Activated T-helper 1 cell treated with anti-CD3 and anti-CD28 coated beads, Interleukin-12 subunit alpha, Interleukin-12 subunit beta, Interleukin-2, Interleukin-4 antibody, amounts not matched to agents 30 ng/mL and 10 ng/mL and 1 ng/mL, durations not matched to agents 14 hours and 24 hours and 36 hours (primary cell): ENCODE results near the gene DBP. TPM values are rescaled to one million over a fixed set of nuclear protein-coding genes. Genes with fewer than 3 reads are reported as not detected.

Experiments used
- DNase-seq: peaks from one replicate; pipeline ENCODE4 v3.0.0; 2021; ENCODE audit warnings: low spot score
- H3K27ac Mint-ChIP-seq: one replicate; pipeline ENCODE4 v1.8.0; 2021; ENCODE audit warnings: mild to moderate bottlenecking, mixed read lengths
- H3K27me3 Mint-ChIP-seq: one replicate; pipeline ENCODE4 v1.8.0; 2022; ENCODE audit warnings: mild to moderate bottlenecking, moderate library complexity, mixed read lengths; ENCODE audit not compliant: insufficient read depth
- H3K36me3 Mint-ChIP-seq: one replicate; pipeline ENCODE4 v1.8.0; 2021; ENCODE audit warnings: low read depth, mixed read lengths
- H3K4me1 Mint-ChIP-seq: one replicate; pipeline ENCODE4 v1.8.0; 2021; ENCODE audit warnings: low read depth, mixed read lengths
- H3K4me3 Mint-ChIP-seq: one replicate; pipeline ENCODE4 v1.8.0; 2021; ENCODE audit warnings: mild to moderate bottlenecking, moderate library complexity, mixed read lengths
- H3K9me3 Mint-ChIP-seq: one replicate; pipeline ENCODE4 v1.8.0; 2021; ENCODE audit warnings: mixed read lengths
- intact Hi-C: fragments of 100-400 bp; cut with micrococcal nuclease; formaldehyde crosslinking; loops from one replicate; pipeline ENCODE4 v1.15.1; 2024
- total RNA-seq: library from RNA; stranded (reverse); gene quantifications from 2 replicates; pipeline ENCODE4 v1.2.3, GENCODE V29; 2022

DBP gene
- total RNA-seq, 1 donor from 2014 or later = 9.1 TPM

DNA sequence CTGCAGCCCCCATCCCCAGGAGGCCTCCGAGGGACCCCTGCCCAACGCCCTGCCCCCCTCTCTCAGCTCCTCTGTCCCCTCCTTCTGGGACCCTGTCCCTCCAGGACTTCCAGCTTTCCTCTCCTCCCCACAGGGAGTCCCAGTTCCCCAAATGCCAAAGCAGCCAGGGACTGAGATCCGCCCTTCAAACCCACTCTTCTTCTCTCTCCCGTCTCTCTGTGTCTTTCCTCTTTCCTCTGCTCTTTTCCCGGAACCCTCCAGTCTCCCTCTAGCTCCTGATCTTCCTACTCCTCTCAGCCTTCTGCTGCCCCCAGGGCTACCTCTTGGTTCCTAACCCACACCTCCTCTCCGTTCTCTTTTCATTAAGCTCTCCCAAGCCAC is 8.4 kb upstream of the DBP start:
- Mint-ChIP-seq H3K9me3 (no peaks in the 10 kb centered on the region), H3K27ac (peak overlapping the region; percentile 88), H3K4me3 (peak overlapping the region; percentile 87), H3K36me3 (no peaks in the 10 kb centered on the region), H3K4me1 (peaks cover 22% of the 10 kb centered on the region), H3K27me3 (peaks cover 6% of the 10 kb centered on the region)
- intact Hi-C loops = loop anchor here (1.0 to 5.0 kb wide), 4 partner anchors 75 to 322 kb away; partner anchors contain the start of gene FTL
- DNase-seq = no peak

DNA sequence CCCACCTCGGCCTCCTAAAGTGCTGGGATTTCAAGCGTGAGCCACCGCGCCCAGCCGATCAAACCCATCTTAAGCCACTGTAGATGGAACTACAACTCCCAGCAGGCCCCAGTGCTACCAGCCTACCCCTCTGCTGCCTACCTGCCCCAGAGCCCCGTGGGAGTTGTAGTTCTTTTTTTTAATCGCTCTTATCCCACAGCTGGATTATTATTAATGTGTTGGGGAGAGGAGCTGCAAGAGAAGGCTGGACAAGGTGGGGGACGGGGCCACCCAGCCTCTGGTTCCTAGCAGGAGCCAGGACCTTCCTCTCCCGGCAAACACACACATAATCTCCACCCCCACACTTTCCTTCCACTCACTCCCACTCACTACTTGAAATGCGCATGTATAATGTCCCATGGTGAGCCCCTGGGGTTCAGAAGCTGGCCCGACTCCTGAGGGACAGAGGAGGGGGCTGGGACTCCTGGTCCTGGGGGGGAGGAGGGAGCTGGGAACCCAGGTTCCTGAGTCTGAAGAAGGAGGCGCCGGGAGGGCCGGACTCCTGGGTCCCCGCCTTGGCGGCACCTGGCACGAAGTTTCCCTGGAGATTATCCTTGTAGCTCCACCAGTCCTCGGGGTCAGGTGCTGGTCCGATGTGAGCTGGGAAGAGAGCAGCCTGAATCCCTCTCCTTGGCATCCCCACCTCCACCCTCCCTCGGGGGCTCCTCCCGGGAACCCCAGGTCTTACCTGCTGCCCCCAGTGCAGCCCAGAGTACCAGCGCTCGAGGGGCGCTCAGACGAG is 7.8 kb upstream of the DBP start:
- Mint-ChIP-seq H3K9me3 (no peaks in the 10 kb centered on the region), H3K27ac (peak overlapping the region; percentile 18), H3K4me1 (peaks cover 22% of the 10 kb centered on the region), H3K27me3 (peaks cover 6% of the 10 kb centered on the region), H3K4me3 (peak overlapping the region; percentile 87), H3K36me3 (no peaks in the 10 kb centered on the region)
- intact Hi-C loops = loop anchor here (1.0 to 5.0 kb wide), 4 partner anchors 76 to 322 kb away; partner anchors contain the start of gene FTL
- DNase-seq = peak; percentile 61

GRCh38 chr19:48644355-48644754 is 7.2 kb upstream of the DBP start:
- Mint-ChIP-seq H3K27ac (no peak overlapping the region), H3K4me3 (peak overlapping the region; percentile 87), H3K4me1 (peaks cover 22% of the 10 kb centered on the region), H3K9me3 (no peaks in the 10 kb centered on the region), H3K27me3 (peaks cover 6% of the 10 kb centered on the region), H3K36me3 (no peaks in the 10 kb centered on the region)
- no peak for DNase-seq
- intact Hi-C loops = loop anchor here (2.0 kb wide), 2 partner anchors 76 to 198 kb away; no protein-coding TSS in a partner anchor

GRCh38 chr19:48642862-48643261 is 5.7 kb upstream of the DBP start:
- Mint-ChIP-seq H3K36me3 (no peaks in the 10 kb centered on the region), H3K27me3 (peaks cover 6% of the 10 kb centered on the region), H3K27ac (no peak overlapping the region), H3K4me3 (no peak overlapping the region), H3K4me1 (peaks cover 29% of the 10 kb centered on the region), H3K9me3 (no peaks in the 10 kb centered on the region)
- intact Hi-C loops = no loop called here
- DNase-seq = no peak

DNA sequence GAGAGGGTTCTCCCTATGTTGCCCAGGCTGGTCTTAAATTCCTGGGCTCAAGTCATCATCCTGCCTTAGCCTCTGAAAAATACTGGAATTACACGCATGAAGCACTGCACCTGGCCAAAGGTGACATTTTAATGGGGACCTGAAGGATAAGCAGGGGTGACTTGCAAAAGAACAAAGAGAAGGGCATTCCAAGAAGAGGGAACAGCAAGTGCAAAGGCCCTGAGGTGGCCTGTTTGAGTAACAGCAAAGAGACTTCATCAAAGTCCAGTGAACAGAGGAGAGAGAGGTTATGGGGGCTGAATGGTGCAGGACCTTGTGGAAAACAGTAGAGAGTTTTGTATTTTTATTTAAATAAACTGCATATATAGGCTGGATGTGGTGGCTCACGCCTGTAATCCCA is 4.7 kb upstream of the DBP start:
- Mint-ChIP-seq H3K9me3 (no peaks in the 10 kb centered on the region), H3K27ac (no peak overlapping the region), H3K27me3 (peaks cover 6% of the 10 kb centered on the region), H3K4me3 (no peak overlapping the region), H3K4me1 (peaks cover 29% of the 10 kb centered on the region), H3K36me3 (no peaks in the 10 kb centered on the region)
- no peak for DNase-seq
- intact Hi-C loops = no loop called here

- no peaks in the 10 kb centered on the region for H3K9me3 Mint-ChIP-seq
- peaks cover 6% of the 10 kb centered on the region for H3K27me3 Mint-ChIP-seq
- no peak for DNase-seq
- H3K4me1 Mint-ChIP-seq = peaks cover 23% of the 10 kb centered on the region
- H3K27ac Mint-ChIP-seq = no peak overlapping the region
- H3K36me3 Mint-ChIP-seq = no peaks in the 10 kb centered on the region
- intact Hi-C loops = loop anchor here (5.0 to 10.0 kb wide), 2 partner anchors 317 to 475 kb away; partner anchors contain the start of genes C19orf73, LIN7B and PPFIA3
- peak overlapping the region; percentile 24 for H3K4me3 Mint-ChIP-seq
Observed at GRCh38 chr19:48639483-48640375, 2.5 kb upstream of the DBP start.

DNA sequence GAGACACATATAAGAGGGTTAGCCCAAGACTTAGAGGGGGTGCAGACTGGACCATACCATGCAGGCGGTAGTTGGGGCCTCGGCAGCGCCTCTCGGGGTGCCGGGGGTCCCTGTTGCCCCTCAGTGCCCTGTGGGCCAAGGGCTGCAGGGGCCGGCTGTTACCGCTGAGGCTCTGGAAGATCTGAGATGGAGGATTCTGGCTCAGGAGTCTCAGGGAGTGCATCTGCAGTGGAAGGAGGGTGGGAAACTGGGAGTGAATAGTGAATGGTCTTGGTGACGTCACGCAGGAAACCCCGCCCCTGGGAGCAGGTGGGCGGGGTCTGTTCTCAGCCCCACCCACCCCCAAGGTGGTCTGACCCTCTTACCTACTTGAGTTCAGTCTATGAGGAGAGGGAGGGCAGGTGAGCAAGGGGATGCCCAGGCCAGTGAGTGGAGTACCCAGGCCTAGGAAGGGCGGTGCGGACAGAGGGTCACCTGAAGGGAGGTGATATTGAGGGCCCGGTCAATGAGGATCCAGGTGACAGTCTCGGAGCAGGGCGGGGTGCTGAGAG is 1.7 kb upstream of the DBP start:
- Mint-ChIP-seq H3K27ac (peak overlapping the region; percentile 100), H3K4me3 (peak overlapping the region; percentile 89)
- no peak for DNase-seq

DNA sequence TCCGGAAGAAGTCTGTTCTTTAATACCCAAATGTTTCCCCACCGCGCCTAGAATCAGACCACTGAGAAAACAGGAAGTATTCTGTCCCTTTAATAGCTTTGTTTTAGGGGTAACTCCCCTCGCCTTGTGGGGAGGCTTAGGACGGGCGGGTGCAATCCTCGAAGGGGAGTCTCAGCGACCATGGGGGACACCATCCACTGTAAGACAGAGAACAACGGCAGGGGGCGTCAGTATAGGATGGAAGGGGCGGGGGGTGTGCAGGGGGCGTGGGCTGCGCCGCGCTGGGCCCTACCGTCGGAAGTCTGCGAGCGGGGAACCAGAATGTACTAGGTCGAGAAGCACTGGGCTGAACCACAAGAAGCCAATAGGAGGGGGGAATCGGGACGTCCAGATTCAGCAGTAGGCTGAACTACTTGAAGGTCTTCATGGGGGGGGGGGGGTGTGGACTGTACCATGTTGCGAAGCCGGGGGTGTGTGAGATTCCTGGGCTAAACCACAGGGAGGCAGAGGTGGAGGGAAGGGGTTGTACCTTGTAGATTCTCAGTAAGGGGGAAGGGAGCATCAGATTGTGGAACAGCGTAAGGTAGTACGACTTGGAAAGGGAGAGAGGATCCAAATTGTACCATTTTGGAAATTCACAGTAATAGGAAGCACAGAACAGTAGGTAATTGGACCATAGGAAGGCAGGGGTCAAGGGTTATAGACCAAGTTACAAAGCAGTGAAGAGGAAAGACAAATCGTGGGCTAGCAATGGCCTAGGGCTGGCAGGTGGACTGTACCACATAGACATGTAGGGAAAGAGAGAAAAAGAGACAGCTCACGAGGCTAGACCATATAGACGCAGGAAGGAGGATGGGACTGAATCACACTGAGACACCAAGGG is 1.0 kb upstream of the DBP start:
- no peaks in the 10 kb centered on the region for H3K9me3 Mint-ChIP-seq
- peak overlapping the region; percentile 89 for H3K4me3 Mint-ChIP-seq

More for the DNA sequence above, 1.7 kb upstream of the DBP start:
- intact Hi-C loops = loop anchor here (1.0 to 10.0 kb wide), 4 partner anchors 7 to 476 kb away; partner anchors contain the start of genes C19orf73, CA11, LIN7B and PPFIA3
- peaks cover 27% of the 10 kb centered on the region for H3K4me1 Mint-ChIP-seq
- H3K36me3 Mint-ChIP-seq = no peaks in the 10 kb centered on the region
- H3K9me3 Mint-ChIP-seq = no peaks in the 10 kb centered on the region
- peaks cover 6% of the 10 kb centered on the region for H3K27me3 Mint-ChIP-seq

DNA sequence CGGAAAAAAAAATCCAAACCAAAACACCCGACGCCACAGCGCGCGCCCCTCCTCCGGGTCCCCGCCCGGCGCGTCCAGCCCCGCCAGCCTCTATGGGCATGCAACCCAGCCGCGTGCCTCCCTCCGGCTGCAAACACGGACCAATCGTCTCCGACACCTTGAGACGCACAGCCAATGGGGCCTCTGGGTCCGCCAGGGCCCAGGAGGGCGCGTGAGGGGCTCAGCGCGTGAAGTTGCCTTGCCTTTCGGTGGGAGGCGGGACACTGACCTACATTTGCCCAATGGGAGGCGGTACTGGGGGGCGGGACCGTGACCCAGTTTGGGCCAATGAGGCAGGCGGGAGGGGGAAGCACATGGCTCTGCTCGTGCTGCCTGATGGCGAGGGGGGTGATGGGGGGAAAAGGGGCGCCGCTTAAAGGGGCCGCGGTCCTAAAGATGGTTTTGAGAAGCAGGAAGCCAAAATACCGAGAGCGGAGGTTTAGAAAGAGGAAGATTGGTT is 319 bp upstream of the DBP start:
- Mint-ChIP-seq H3K27me3 (peaks cover 5% of the 10 kb centered on the region), H3K27ac (peak overlapping the region; percentile 100), H3K36me3 (peaks cover 1% of the 10 kb centered on the region), H3K4me1 (peaks cover 29% of the 10 kb centered on the region), H3K4me3 (peak overlapping the region; percentile 89), H3K9me3 (no peaks in the 10 kb centered on the region)
- peak; percentile 98 for DNase-seq
- intact Hi-C loops = loop anchor here (1.0 to 10.0 kb wide), 7 partner anchors 18 to 1003 kb away; partner anchors contain the start of genes C19orf73, CYTH2, GYS1 and LIN7B

More for the DNA sequence above, 1.0 kb upstream of the DBP start:
- no peaks in the 10 kb centered on the region for H3K36me3 Mint-ChIP-seq
- peak overlapping the region; percentile 100 for H3K27ac Mint-ChIP-seq
- intact Hi-C loops = loop anchor here (1.0 to 10.0 kb wide), 9 partner anchors 8 to 1003 kb away; partner anchors contain the start of genes C19orf73, CA11, CYTH2 and GYS1
- DNase-seq = peak; percentile 76
- peaks cover 6% of the 10 kb centered on the region for H3K27me3 Mint-ChIP-seq
- peaks cover 29% of the 10 kb centered on the region for H3K4me1 Mint-ChIP-seq

DNA sequence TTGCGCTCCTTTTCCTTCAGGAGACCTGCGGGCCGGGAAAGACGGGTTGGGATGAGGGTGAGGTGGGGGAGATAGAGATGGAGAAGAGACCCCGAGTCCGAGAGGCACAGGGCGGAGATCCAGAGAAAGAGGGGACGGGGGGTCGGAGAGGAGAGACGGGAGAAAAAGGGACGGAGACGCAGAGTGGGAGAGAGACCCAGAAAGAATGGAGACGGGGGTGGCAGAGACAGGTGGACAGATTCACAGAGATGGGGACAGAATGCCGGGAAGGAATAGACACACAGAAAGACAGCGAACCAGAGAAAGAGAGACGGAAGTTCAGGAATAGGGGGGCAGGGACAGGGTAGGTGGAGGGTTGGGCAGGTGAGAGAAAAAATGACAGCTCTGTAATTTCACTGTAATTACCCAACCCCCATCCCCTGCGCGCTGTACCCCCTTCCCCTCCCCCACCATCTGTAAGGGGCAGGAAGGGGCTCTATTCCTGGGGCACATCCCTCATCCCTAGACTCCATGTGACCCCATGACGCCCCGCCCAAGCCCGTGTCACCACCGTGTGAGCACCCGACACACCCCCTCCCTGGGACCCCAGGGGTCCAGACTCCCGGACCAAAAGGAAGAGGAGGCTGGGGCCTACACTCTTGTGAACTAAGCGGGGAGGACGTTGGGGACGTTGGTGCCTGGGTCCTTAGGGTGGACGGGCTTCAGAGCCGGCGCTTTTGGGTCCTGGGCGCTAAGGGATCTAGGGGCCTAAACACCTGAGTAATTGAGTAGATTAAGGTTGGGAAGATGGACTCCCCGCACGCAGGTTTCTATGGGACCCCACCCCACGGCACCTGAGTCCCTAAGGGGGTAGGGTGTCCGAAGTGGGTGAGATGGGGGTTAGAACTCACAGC is 967 bp downstream of the DBP start:
- no peaks in the 10 kb centered on the region for H3K9me3 Mint-ChIP-seq
- peak overlapping the region; percentile 95 for H3K27ac Mint-ChIP-seq
- H3K4me1 Mint-ChIP-seq = peaks cover 29% of the 10 kb centered on the region
- no peak for DNase-seq
- H3K36me3 Mint-ChIP-seq = peaks cover 3% of the 10 kb centered on the region
- intact Hi-C loops = loop anchor here (2.0 to 10.0 kb wide), 5 partner anchors 271 to 1005 kb away; partner anchors contain the start of genes C19orf73, GYS1, LIN7B and PPFIA3
- H3K27me3 Mint-ChIP-seq = peaks cover under 1% of the 10 kb centered on the region
- H3K4me3 Mint-ChIP-seq = peak overlapping the region; percentile 97
